ENCODE measurements around the gene SRP14.
"Not testable (repeated sequence)": the region's sequence is repeated elsewhere in the genome, so short reads cannot be mapped to it uniquely, and the experiment has no call there.

Gene SRP14, protein sequence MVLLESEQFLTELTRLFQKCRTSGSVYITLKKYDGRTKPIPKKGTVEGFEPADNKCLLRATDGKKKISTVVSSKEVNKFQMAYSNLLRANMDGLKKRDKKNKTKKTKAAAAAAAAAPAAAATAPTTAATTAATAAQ

DNA sequence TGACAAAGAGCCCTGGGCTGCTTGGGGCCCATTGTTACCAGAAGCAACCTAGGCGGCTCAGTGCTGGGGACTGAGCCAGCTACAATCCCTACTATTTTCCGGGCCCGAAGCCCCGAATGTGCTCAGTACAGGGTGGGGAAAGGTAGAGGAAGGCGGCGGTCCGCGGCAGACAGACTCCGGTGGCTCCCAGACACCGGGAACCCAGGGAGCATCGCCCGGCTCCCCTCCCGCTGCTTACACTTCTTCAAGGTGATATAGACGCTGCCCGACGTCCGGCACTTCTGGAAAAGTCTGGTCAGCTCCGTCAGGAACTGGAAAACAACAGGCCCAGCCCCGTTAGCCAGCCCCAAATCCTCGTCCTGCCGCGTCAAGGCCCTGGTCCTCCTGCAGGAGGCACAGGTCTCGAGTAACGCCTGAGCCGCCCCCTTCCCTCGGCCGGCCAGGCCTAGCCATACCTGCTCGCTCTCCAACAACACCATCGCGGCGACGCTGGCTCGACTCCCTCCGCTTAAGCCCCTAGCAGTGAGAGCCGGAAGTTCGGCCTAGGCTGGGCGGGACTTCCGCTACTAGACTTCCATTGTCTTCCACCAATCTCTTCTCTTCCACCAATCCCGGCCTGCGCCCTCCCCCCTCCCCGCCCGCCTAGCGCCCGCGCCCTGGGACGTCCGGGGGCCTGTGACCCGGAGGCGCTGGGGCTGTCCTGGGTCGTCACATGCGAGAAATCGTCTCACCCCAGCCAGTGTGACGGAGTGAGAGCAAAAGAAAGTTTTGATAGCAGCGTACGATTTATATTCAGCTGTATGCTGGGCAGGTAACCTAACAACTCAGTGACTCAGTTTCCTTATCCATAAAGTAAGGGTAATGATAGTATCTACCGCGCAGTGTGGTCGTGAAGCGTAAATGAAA, at the start of gene SRP14:
TSS of gene SRP14 (minus strand) at position 544 of the 906 bp plus-strand sequence. CDS start at position 479, 65 bp downstream.
- DNase-seq: peak; percentile 98

DNA sequence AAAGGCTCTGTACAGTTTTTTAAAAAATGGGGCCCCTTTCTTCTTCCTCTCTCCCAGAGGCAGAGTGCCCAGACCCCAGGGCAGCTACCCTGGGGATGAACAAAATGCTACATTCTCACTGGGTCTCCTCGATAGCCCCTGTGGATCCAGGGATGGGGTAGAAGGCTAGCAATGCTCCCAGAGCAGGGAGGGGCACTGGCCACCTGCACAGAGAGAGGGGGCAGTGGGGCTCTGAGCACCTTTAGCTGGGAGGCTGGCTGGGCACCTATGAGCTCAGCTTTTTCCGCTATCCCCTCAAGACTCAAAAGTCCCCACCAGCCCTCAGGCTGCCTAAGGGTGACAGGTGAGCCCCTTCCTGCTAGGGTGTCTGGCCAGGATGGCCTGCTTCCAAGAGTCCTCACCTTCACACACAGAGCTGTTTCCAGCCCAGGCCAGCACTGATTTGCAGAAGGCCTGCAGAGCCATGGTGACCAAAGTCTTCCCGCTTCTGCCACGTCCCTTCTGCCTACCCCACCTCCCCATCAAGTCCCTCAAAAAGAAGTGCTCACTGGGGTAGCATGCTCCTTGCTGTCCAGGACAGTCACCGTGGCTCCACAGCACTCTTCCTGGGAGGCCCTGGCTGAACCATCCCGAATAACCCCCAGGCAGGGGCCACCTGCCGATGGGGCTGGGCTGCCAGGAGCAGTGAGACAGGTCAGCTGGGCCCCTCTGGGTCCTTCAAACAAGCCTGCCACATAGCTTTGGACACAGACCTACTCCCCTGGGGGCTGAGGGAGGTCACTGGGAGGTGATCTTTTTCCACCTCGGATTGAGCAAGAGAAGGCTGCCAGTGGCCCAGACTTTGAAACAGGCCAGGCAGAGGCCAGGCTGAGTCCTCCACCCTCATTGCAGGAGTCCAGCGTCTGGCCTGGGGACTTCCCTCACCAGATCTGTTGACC, 49.3 kb upstream of the SRP14 start:
- DNase-seq: no peak

DNA sequence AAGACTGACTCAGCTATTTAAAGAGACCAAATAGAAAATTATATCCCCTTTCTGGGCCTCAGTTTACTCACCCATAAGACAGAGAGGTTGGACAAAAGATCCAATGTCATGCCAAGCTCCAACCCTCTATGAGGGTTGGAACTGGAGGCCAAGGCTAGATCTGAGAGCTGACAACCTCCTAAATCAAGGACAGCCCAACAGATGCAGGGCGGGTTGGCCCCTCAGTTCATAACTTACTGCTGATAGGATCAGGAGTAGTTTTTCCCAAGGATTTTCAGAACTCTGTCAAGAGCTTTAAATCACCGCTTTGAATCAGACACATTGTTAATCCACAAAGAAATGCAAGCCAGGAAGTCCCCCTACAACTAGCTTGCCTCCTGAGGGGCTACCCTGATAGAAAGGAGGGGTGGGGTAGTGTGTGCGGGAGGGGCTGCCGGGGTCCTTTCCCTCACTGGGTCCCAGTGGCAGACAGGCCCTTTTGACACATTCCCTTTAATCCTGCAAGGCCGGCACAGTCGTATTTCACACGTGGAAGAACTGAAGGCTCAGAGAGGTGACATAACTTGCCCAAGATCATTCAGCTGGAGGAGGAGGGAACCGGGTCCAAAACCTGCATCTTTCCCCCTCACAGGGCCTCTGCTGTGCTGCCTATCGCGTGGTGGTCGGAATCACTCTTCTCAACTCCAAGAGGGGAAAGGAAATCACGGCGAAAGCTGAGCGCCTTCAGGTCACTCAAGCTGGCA, 48.3 kb upstream of the SRP14 start:
- DNase-seq: peak; percentile 78

DNA sequence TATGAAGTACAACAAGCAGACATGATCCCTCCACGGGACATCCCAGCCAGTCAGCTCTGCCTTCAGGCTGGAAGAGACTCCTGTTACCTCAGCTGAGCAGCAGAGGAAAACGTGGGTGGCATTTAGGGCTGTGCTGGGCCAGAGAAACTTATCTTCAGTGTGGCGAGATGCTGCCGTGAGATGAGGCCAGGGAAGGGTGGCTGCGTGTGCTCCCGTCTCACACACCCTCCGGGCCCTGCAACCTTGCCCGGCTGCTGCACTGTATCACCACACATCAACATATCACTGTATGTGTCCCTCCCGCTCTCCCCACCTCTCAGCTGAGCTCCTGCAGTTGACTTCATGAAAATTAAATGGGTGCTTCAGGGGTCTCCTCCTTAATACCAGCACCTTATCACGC, 46.3 kb upstream of the SRP14 start:
- DNase-seq: no peak

DNA sequence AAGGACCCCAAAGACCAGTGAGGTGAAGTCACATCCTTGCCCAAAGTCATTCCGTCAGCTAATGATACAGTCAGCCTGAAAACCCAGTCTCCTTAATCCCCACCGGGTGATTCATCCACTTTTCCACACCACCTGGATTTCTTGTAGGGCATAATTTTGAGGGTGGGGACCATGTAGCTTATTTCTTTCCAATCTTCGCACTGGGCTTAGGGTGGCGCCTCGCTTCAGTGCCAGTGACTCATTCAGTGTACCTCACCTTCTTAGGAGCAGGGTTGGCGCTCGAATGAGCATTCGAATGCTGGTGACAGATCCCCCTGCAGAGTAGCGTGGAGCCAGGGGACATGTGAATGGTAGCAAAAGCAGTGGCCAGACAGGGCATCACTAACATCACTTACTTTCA, 45.7 kb upstream of the SRP14 start:
- DNase-seq: no peak

DNA sequence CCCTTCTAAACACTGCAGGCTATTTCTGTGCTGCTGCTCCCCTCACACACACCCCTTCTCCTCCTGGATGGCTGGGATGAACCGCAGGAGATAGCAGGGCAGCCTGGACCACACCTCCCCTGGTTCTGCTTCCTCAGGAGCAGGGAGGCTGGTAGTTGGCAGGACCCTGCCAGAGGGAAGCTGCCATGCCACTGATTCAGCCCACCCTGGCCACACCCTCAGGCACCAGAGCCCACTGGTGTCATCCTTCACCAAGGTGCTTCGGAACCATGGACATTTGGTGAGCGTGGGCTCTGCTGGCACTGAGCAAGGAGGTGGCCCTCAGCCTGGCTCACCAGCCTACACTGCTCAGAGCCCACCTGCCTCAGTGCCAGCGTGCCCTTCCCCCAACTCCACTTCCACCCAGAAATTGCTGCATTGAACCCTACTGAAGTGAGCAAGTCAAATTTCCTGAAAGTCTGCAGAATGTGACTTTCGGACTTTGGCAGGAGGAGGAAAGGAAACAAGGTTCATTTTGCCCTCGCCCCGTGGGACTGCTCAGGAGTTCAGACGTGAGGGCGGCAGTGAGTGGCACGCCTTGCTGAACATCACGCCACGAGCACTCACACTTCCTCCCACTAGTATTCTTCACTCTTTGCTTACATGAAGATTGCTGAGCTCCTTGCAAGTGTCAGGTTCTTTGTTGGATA, 43.4 kb upstream of the SRP14 start:
- DNase-seq: no peak

DNA sequence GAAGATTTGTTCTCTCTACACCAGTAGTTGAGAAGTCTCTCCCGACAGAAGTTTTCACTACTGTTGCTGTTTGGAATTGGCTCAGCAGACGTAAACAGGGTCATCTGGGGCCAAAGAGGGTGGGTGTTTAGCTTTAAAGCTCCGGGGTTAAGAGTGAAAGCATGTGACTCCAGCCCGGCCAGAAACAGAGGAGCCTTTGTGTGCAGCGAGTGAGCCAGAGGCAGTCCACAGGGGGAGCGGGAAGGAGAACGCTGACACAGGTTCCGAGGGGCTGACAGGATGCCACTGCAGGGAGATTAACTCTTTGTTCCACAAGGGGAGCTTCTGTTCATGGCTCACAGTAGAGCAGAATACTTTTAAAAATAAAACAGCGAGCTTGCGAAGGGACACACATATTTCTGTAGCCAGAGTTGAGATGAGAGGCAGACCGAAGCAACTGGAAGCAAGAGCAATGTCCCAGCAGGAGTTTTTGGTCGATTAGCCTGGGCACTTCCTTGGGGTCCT, 42.8 kb upstream of the SRP14 start:
- DNase-seq: peak; percentile 90

DNA sequence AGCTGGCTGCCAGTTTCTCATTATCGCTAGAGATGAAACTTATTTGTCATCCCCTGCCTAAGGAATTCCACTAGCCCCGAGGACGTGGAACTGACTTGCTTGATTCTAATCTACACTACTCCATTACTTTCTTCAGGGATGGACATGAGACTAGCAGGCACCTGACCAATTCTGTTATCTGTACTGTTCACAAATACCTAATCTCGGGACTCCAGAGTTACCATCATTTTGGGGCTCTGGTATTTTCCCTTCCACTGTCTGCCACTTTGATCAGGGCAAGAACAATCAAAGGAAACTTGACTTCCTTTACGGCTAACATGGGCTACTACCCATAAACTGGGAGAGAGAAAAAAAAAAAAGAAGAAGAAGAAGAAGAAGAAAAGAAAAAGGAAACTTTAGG, 41.9 kb upstream of the SRP14 start:
- DNase-seq: no peak

DNA sequence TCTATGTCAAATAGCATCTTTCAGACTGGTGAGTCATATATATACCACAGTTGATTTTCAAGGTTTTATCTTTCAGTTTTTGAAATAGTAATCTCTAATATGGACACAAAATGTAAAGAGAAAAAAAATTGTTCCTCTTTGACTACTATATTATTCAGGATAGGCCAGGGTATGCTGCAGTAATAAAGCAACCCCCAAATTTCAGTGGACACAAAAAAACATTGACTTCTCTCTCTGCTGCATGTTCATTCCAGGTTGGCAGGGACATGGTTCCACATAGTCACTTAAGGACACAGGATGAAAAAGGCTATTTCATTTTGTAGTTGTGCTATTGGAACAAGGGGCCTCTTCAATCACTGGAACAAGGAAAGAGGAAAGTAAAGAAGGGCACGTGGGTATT, 41.1 kb upstream of the SRP14 start:
- DNase-seq: no peak

DNA sequence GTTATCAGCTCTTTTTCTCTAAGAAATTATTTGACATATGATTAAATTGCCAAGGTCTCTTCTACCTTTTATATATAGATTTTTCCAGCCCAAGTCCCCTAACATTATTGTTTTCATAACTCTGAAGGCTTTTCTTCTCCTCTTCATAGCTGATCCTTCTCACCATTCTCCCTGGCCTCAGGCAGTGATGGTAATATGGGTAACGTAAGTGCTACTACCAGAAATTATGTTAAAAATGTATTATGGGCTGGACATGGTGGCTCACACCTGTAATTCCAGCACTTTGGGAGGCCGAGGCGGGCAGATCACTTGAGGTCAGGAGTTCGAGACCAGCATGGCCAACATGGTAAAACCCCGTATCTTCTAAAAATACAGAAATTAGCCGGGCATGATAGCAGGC, 40.5 kb upstream of the SRP14 start:
- no peak for DNase-seq

DNA sequence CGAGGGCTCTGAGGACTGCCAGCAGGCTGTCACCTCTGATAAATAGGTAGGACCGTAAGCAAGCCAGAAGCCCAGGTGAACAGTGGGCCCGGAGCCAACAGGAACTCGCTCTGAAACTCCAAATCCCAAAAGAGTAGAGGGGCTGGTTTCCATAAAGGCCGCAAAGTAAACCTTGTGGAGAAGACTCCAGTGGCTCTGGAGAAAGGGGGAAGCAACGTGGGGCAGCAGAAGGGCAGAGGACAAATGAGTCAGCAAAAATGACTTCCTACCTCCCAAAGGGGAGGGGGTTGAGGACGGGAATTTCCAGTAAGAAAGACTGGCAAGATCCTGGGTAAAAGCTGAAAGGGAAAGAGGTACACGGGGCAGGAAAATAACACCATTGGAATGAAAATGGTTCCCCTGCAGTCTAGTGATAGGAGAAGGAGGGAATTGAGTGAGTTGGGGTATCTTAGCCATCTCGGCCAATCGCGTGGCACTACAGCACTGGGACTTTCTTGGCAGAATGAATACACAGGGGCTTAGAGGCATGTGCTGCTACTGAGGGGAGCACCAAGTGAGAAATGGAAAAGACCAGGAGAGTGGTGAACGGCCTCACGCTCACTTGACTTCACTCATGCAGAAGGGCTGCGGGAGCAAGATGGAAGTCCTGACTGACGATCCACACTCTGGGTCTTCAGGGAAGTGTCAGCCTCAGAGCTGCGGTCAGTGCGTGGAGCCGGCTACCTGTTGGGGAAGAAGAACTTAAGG, 36.5 kb upstream of the SRP14 start:
- DNase-seq: no peak

DNA sequence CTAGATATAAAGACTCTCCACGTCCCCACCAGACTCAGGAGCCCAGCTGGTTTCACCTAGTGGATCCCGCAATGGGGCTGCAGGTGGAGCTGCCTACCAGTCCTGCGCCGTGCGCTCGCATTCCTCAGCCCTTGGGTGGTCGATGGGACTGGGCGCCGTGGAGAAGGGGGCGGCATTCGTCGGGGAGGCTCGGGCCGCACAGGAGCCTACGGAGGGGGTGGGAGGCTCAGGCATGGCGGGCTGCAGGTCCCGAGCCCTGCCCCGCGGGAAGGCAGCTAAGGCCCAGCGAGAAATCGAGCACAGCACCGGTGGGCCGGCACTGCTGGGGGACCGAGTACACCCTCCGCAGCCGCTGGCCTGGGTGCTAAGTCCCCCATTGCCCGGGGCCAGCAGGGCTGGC, 35.7 kb upstream of the SRP14 start:
- not testable (repeated sequence) for DNase-seq

DNA sequence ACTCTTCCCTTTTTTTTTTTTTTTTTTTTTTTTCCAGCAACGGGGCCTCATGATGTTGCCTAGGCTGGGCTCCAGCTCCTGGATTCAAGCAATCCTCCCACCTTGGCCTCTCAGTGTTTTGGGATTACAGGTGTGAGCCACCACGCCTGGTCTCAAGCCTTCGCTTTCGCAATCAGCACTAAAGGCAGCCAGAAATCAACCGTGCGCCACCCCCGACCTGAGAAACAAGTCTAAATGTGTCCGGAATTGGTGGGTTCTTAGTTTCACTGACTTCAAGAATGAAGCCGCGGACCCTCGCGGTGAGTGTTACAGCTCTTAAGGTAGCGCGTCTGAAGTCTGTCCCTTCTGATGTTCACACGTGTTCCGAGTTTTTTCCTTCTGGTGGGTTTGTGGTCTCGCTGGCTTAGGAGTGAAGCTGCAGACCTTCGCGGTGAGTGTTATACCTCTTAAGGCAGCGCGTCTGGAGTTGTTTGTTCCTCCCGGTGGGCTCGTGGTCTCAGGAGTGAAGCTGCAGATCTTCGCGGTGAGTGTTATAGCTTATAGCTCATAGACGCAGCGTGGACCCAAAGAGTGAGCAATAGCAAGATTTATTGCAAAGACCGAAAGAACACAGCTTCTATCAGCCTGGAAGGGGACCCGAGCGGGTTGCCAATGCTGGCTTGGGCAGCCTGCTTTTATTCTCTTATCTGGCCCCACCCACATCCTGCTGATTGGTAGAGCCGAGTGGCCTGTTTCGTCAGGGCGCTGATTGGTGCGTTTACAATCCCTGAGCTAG, 34.9 kb upstream of the SRP14 start:
- DNase-seq: not testable (repeated sequence)

DNA sequence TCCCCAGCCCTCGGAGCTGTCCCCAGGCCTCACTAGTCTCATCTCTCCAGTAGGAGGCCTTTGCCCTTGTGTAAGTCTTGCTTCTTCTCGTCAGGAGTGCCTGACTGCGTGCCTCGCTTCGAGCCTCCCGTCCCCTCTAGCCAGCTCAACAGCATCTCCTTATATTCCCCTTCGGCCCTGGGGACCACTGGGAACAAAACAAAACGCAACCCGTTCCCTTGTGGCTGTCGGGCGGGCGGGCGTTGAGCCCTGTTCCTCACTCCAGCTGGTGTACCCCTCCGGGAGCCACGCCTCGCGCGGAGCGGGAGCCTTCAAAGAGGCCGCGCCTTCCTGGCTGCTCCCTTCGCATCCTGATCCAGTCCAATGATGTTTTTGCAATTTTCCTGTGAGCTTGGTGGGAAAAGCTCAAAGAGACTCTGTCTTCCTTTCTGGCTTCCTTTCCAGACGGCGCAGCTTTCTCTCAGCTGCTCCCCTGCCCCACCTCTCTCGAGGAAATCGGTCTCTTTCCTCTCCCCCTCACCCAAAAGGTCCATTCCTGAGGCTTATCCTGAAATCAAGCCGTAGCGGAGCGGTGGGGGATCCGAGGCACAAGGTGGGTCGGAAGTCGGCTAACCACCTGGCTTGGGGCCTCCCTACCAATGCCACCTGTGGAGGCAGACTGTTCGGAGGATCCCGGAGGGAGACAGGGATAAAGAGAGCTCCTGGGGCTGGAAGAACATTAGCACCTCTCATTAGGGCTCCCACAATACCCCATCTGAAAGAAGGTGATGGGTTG, 33.4 kb upstream of the SRP14 start:
- DNase-seq: no peak

DNA sequence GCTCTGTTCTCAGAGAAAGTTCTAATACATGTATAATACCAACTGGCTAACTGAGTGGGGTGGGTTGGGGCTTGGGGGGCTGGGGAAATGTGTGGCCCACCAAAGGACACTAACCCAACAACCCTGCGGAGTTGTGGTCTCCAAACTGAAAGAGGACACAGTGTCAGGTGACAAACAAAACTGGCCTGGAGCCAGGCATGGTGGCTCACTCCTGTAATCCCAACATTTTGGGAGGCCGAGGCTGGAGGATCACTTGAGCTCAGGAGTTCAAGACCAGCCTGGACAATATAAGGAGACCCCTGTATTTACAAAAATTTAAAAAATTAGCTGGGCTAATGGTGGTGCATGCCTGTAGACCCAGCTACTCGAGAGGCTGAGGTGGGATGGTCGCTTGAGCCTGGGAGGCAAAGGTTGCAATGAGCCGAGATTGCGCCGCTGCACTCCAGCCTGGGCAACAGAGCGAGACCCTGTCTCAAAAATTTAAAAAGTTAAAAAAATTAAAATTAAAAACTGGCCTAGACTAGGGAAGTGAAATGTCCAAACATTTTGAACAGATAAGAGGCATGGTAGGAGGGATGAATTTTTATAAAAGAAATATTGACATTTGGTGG, 31.7 kb upstream of the SRP14 start:
- no peak for DNase-seq

DNA sequence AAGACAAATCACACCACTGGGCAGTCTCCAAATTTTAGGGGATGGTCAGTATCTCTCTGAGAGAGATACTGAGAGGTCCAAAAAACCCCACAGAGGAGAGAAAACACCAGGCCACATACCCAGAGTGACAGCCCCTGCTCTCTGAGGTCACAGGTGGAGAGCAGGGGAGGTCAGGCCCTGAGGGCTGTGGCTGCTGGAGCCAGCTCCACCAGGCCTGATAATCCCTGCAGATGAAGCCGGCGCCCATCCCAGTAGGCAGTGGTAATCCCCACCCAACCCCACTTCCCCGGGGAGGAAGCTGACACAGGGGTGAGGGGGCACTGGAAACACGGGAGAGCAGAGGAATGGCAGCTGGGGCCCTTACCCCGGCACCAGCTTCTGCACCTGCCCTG, 31.2 kb upstream of the SRP14 start:
- peak; percentile 66 for DNase-seq

DNA sequence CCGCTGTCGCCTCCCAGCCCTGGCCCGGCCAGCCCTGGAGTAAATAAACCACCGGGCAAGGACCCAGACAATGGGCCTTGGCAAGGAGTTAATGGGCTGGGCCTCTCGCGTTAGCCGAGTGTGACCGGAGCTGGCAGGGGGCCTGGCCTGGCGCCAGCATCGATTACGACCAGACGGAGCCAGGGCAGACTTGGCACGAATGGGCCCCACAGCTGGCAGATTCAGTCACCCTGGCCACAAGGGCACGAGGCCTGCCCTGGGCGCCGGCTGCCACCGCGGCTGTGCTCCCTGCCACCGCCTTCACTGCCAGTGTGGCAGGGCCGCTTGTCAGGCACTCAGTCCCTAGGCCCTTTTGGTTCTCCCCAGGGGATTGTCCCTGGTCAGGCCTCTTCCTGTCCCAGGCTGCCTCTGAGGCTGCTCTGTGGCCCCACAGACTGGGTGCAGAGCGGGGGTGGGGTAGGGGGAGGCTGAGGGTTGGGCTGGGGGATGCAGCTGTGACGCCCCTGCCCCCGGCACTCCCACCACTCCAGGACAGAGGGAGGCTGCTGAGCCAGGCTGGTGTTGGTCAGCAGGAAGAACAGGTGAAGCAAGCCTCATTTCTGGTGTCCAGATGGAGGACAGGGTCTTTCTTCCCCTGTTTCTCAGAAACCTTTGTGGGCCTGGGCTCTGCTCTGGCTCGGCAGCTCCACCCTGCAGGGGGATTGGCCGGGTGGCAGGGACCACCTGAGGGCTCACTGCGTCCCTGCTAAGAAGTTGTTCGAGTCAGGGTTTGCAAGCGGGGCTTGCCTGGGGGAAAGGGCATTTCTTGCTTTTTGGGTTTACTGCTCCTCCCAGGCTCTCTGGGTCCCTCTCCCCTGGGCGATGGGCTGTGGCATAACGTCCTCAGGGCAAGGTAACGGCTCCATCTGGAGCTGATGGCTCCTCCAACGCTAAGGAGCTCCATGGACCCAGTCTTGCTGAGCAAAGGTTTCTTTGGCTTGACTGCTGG, 30.5 kb upstream of the SRP14 start:
- DNase-seq: peak; percentile 34
